HepG2 (cell line): Measurements from ENCODE around the gene RTEL1. TPM values are rescaled to one million over a fixed set of nuclear protein-coding genes. Genes with fewer than 3 reads are reported as not detected.
A peak's percentile ranks its signal among the peaks of the same experiment; 100 is the strongest.

ENCODE experiments used
- FIP1L1 ChIP-seq: fragments of 200-400 bp; formaldehyde crosslinking; IDR thresholded peaks from 2 replicates; pipeline ENCODE4 v1.6.1; 2018; ENCODE audit warnings: low read depth, mild to moderate bottlenecking, low read length, moderate library complexity, borderline replicate concordance; ENCODE audit not compliant: insufficient read depth
- FOXC1 ChIP-seq: sonication (generic); formaldehyde crosslinking; IDR thresholded peaks from 2 replicates; pipeline ENCODE4 v1.8.0; 2022; ENCODE audit warnings: mild to moderate bottlenecking, missing genetic modification reagents, borderline replicate concordance
- LBX2 ChIP-seq: sonication (generic); formaldehyde crosslinking; IDR thresholded peaks from 2 replicates; pipeline ENCODE4 v1.5.0; 2020; ENCODE audit warnings: missing genetic modification reagents, mild to moderate bottlenecking, borderline replicate concordance
- SP5 ChIP-seq: IDR thresholded peaks from 2 replicates; pipeline ENCODE4 v1.6.1; 2016; ENCODE audit warnings: low read depth, borderline replicate concordance
- ZC3H13 ChIP-seq: sonication (generic); formaldehyde crosslinking; IDR thresholded peaks from 2 replicates; pipeline ENCODE4 v1.8.1; 2023; ENCODE audit warnings: mild to moderate bottlenecking, missing genetic modification reagents, moderate library complexity
- ZFX ChIP-seq: sonication (generic); formaldehyde crosslinking; IDR thresholded peaks from 2 replicates; pipeline ENCODE4 v1.4.0; 2020; ENCODE audit warnings: mild to moderate bottlenecking, low read depth, missing genetic modification reagents, moderate library complexity
- ZNF142 ChIP-seq: sonication (generic); formaldehyde crosslinking; IDR thresholded peaks from 2 replicates; pipeline ENCODE4 v1.4.0; 2020; ENCODE audit warnings: missing genetic modification reagents
- ZNF362 ChIP-seq: sonication (generic); formaldehyde crosslinking; IDR thresholded peaks from 2 replicates; pipeline ENCODE4 v1.4.0; 2020; ENCODE audit warnings: missing genetic modification reagents, mild to moderate bottlenecking, borderline replicate concordance
- ZNF558 ChIP-seq: sonication (generic); formaldehyde crosslinking; IDR thresholded peaks from 2 replicates; pipeline ENCODE4 v1.9.0; 2022; ENCODE audit warnings: mild to moderate bottlenecking, missing genetic modification reagents, borderline replicate concordance
- ZSCAN12 ChIP-seq: sonication (generic); formaldehyde crosslinking; IDR thresholded peaks from 2 replicates; pipeline ENCODE4 v1.9.0; 2021; ENCODE audit warnings: mild to moderate bottlenecking, missing genetic modification reagents
- polyA plus RNA-seq, 8 experiments: library from polyadenylated mRNA; depleted of rRNA in 3 of 8; stranded (reverse) in 7 of 8; unstranded in 1 of 8; fragments of >200 nt; fragmentation: Illumina TruSeq in 4 of 8; extraction: Trizol in 4 of 8; gene quantifications; 2 replicates each; pipeline versions ENCODE4 v1.2.1 to v1.2.3, GENCODE V29; 2011 to 2016; ENCODE audit warnings: low read depth in 4 of 8, missing spikeins in 1 of 8, mixed read lengths in 1 of 8; ENCODE audit not compliant: insufficient read depth in 1 of 8
- total RNA-seq, 5 experiments: library from RNA; depleted of rRNA; stranded (reverse); fragments of >200 nt; fragmentation: Illumina TruSeq; extraction: Trizol; gene quantifications; 2 replicates each; pipeline ENCODE4 v1.2.3, GENCODE V29; 2016; ENCODE audit warnings: low read depth in 1 of 5
- TF ChIP-seq, protein P1 (sequence below): sonication (generic); formaldehyde crosslinking; IDR thresholded peaks from 2 replicates; pipeline ENCODE4 v1.5.1; 2020; ENCODE audit warnings: mild to moderate bottlenecking, missing genetic modification reagents, moderate library complexity
- TF ChIP-seq, protein P2 (sequence below): sonication (generic); formaldehyde crosslinking; IDR thresholded peaks from 2 replicates; pipeline ENCODE4 v1.8.0; 2023; ENCODE audit warnings: mild to moderate bottlenecking, missing genetic modification reagents
- TF ChIP-seq, protein P3 (sequence below): sonication (generic); formaldehyde crosslinking; conservative IDR thresholded peaks from 2 replicates; pipeline ENCODE4 v1.4.0; 2020; ENCODE audit warnings: missing genetic modification reagents
- TF ChIP-seq, protein P4 (sequence below): sonication (generic); formaldehyde crosslinking; IDR thresholded peaks from 2 replicates; pipeline ENCODE4 v1.4.0; 2020; ENCODE audit warnings: missing genetic modification reagents

RTEL1 gene
- total and polyA plus RNA-seq, 2 of the 13 experiments (the other 11 are each of a cell fraction or from before 2014, with no cell fraction given) = 21.8 to 36.4 TPM

DNA sequence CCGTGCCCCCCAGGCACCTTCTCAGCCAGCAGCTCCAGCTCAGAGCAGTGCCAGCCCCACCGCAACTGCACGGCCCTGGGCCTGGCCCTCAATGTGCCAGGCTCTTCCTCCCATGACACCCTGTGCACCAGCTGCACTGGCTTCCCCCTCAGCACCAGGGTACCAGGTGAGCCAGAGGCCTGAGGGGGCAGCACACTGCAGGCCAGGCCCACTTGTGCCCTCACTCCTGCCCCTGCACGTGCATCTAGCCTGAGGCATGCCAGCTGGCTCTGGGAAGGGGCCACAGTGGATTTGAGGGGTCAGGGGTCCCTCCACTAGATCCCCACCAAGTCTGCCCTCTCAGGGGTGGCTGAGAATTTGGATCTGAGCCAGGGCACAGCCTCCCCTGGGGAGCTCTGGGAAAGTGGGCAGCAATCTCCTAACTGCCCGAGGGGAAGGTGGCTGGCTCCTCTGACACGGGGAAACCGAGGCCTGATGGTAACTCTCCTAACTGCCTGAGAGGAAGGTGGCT, 39.3 kb downstream of the RTEL1 start (continued):
- TF ChIP-seq ZC3H13 (CRISPR knock-in tag) = peak; percentile 71; the same call in 1 of the 2 replicates
- TF ChIP-seq LBX2 = 0 out of 2 replicates have a peak, but pooled peaks have one; percentile 49
- no peak for TF ChIP-seq ZNF558 (CRISPR knock-in tag)
- TF ChIP-seq, protein P1, sequence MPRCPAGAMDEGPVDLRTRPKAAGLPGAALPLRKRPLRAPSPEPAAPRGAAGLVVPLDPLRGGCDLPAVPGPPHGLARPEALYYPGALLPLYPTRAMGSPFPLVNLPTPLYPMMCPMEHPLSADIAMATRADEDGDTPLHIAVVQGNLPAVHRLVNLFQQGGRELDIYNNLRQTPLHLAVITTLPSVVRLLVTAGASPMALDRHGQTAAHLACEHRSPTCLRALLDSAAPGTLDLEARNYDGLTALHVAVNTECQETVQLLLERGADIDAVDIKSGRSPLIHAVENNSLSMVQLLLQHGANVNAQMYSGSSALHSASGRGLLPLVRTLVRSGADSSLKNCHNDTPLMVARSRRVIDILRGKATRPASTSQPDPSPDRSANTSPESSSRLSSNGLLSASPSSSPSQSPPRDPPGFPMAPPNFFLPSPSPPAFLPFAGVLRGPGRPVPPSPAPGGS (CRISPR knock-in tag) = no peak; the same call in 1 of the 2 replicates
- TF ChIP-seq, protein P2, sequence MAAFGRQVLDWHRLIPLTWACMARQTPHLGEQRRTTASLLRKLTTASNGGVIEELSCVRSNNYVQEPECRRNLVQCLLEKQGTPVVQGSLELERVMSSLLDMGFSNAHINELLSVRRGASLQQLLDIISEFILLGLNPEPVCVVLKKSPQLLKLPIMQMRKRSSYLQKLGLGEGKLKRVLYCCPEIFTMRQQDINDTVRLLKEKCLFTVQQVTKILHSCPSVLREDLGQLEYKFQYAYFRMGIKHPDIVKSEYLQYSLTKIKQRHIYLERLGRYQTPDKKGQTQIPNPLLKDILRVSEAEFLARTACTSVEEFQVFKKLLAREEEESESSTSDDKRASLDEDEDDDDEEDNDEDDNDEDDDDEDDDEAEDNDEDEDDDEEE (CRISPR knock-in tag) = no peak
- TF ChIP-seq ZNF362 (CRISPR knock-in tag) = 0 out of 2 replicates have a peak, but pooled peaks have one; percentile 50
- 0 out of 2 replicates have a peak, but pooled peaks have one; percentile 17 for TF ChIP-seq ZNF142 (CRISPR knock-in tag)
- no peak for TF ChIP-seq ZSCAN12
- TF ChIP-seq, protein P3, sequence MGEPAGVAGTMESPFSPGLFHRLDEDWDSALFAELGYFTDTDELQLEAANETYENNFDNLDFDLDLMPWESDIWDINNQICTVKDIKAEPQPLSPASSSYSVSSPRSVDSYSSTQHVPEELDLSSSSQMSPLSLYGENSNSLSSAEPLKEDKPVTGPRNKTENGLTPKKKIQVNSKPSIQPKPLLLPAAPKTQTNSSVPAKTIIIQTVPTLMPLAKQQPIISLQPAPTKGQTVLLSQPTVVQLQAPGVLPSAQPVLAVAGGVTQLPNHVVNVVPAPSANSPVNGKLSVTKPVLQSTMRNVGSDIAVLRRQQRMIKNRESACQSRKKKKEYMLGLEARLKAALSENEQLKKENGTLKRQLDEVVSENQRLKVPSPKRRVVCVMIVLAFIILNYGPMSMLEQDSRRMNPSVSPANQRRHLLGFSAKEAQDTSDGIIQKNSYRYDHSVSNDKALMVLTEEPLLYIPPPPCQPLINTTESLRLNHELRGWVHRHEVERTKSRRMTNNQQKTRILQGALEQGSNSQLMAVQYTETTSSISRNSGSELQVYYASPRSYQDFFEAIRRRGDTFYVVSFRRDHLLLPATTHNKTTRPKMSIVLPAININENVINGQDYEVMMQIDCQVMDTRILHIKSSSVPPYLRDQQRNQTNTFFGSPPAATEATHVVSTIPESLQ (CRISPR knock-in tag) = no peak
- no peak for TF ChIP-seq SP5 (CRISPR knock-in tag)
- TF ChIP-seq FIP1L1 = no peak
- 0 out of 2 replicates have a peak, but pooled peaks have one; percentile 17 for TF ChIP-seq ZFX (CRISPR knock-in tag)
- TF ChIP-seq, protein P4, sequence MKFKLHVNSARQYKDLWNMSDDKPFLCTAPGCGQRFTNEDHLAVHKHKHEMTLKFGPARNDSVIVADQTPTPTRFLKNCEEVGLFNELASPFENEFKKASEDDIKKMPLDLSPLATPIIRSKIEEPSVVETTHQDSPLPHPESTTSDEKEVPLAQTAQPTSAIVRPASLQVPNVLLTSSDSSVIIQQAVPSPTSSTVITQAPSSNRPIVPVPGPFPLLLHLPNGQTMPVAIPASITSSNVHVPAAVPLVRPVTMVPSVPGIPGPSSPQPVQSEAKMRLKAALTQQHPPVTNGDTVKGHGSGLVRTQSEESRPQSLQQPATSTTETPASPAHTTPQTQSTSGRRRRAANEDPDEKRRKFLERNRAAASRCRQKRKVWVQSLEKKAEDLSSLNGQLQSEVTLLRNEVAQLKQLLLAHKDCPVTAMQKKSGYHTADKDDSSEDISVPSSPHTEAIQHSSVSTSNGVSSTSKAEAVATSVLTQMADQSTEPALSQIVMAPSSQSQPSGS (CRISPR knock-in tag) = no peak
- TF ChIP-seq FOXC1 (CRISPR knock-in tag) = no peak; the same call in 1 of the 2 replicates
